Measurements from ENCODE around the gene SNX20. TPM values are rescaled to one million over a fixed set of nuclear protein-coding genes. Genes with fewer than 3 reads are reported as not detected.
A peak's percentile ranks its signal among the peaks of the same experiment; 100 is the strongest.

Gene SNX20
- total and polyA plus RNA-seq, 8 donors: 1.3 to 17.6 (median 1.5) TPM

DNA sequence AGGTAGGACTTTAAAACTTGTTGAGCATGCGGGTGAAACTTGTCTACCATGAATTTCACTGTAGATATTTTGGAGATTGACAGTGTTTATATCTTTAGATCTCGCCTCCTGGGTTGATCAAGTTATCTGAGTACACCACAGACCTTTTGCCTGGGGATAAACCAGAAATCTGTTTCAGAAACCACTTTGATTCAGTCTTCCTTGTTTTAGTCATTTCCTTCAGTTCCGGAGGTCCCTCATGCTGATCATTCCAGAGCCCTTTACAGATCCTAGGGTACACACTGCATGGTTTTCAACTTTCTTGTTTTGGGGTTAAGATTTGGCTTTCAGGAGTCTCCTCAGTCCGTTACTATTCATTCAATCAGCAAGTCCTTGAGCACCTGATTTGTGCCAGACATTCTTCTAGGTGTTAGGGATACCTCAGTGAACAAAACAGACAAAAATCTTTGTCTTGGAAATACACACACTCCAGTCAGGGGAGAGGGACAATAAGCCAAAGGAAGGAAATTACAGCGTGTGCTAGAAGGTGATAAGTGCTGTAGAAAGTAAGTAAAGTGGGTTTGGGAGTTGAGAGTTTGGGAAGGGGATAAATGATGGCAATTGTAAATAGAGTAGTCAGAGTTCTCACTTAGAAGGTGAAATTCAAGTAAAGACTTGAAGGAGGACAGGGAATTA is 24.5 kb upstream of the SNX20 start:
- DNase-seq (no peak), ATAC-seq (no peak)
- Histone ChIP-seq H3K36me3 (peaks cover 0 to 18% of the 10 kb centered on the region in 2 donors), H3K4me1 (peaks cover 0 to 45% of the 10 kb centered on the region in 2 donors), H3K9me3 (peaks cover 0 to 19% of the 10 kb centered on the region in 2 donors), H3K27me3 (no peaks in the 10 kb centered on the region), H3K4me3 (no peak overlapping the region), H3K27ac (no peak overlapping the region)
- intact Hi-C loops (cut with DNase I): no loop called here
- TF ChIP-seq, protein P1, sequence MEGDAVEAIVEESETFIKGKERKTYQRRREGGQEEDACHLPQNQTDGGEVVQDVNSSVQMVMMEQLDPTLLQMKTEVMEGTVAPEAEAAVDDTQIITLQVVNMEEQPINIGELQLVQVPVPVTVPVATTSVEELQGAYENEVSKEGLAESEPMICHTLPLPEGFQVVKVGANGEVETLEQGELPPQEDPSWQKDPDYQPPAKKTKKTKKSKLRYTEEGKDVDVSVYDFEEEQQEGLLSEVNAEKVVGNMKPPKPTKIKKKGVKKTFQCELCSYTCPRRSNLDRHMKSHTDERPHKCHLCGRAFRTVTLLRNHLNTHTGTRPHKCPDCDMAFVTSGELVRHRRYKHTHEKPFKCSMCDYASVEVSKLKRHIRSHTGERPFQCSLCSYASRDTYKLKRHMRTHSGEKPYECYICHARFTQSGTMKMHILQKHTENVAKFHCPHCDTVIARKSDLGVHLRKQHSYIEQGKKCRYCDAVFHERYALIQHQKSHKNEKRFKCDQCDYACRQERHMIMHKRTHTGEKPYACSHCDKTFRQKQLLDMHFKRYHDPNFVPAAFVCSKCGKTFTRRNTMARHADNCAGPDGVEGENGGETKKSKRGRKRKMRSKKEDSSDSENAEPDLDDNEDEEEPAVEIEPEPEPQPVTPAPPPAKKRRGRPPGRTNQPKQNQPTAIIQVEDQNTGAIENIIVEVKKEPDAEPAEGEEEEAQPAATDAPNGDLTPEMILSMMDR (IDR thresholded peaks at IDR 0.05): no peak

DNA sequence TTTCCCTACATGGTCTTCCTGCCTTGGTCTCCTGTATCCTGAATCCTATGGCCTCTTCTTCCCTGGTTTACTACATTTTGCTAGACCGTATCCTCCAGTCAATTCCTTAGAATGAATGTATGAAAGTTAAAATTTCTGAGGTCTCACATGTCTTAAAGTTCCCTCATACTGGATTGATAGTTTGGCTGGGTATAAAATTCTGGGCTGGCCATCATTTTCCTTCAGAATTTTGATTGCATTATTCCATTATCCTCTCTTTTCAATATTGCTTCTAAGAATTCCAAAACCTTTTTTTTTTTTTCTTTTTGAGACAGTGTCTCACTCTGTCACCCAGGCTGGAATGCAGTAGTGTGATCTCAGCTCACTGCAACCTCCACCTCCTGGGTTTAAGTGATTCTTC is 23.1 kb upstream of the SNX20 start:
- H3K4me3 ChIP-seq: no peak overlapping the region
- no peak for ATAC-seq
- intact Hi-C loops (cut with DNase I): no loop called here
- H3K4me1 ChIP-seq: peaks cover 0 to 45% of the 10 kb centered on the region in 2 donors
- H3K27ac ChIP-seq: no peak overlapping the region
- H3K27me3 ChIP-seq: no peaks in the 10 kb centered on the region
- peaks cover 0 to 17% of the 10 kb centered on the region in 2 donors for H3K36me3 ChIP-seq
- DNase-seq: no peak
- TF ChIP-seq, protein P1 (IDR thresholded peaks at IDR 0.05): no peak
- H3K9me3 ChIP-seq: peaks cover 0 to 19% of the 10 kb centered on the region in 2 donors

DNA sequence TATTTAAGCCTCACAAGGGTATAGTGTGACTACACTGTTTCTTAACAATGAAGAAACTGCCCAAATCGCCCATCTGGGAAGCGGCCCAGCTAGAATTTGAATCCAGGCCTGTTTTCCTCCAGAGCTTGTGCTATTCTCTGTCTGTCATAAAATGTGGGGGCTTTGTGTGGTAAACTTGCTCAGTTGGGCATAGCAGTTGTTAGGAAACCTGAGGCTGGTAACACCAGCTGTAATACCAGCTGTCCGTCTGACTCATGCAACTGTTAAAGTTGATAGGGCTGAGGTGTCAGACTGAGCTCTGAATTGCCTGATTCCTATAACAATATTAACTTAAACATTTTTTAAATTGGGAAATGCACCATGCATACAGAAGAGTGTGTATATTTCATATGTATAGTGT is 21.6 kb upstream of the SNX20 start:
- H3K4me1 ChIP-seq: peaks cover 9 to 45% of the 10 kb centered on the region in 2 donors
- peaks cover 0 to 17% of the 10 kb centered on the region in 2 donors for H3K36me3 ChIP-seq
- no peak overlapping the region for H3K27ac ChIP-seq
- TF ChIP-seq, protein P1 (IDR thresholded peaks at IDR 0.05): no peak
- peaks cover 0 to 19% of the 10 kb centered on the region in 2 donors for H3K9me3 ChIP-seq
- H3K4me3 ChIP-seq: no peak overlapping the region
- DNase-seq (no peak), ATAC-seq (no peak)
- intact Hi-C loops (cut with DNase I): no loop called here
- H3K27me3 ChIP-seq: no peaks in the 10 kb centered on the region

DNA sequence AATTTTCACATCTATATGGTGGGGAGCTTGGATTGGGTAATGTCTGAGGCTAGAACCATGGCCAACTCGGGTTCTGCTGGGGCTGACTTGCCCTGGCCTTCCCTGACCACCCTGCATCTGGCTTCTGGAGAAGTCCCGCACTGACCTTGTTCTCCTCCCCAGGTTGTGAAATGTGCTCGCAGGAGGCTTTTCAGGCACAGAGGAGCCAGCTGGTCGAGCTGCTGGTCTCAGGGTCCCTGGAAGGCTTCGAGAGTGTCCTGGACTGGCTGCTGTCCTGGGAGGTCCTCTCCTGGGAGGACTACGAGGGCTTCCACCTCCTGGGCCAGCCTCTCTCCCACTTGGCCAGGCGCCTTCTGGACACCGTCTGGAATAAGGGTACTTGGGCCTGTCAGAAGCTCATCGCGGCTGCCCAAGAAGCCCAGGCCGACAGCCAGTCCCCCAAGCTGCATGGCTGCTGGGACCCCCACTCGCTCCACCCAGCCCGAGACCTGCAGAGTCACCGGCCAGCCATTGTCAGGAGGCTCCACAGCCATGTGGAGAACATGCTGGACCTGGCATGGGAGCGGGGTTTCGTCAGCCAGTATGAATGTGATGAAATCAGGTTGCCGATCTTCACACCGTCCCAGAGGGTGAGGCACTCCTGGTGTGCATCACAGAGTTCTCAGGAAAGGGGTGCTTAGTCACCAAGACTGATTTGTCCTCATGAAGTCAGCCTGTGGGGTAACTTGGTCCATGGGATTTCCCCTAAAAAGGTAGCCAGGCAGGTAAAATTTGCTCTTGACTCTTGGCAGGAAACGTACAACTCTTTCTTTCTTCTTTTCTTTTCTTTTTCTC is 18.4 kb upstream of the SNX20 start:
- no peak for DNase-seq
- intact Hi-C loops (cut with DNase I): no loop called here
- Histone ChIP-seq H3K27ac (peak overlapping the region in 1 of 2 donors; percentile 41), H3K4me3 (no peak overlapping the region), H3K4me1 (peaks cover 27 to 72% of the 10 kb centered on the region in 2 donors), H3K9me3 (peaks cover 0 to 13% of the 10 kb centered on the region in 2 donors), H3K36me3 (peaks cover 0 to 17% of the 10 kb centered on the region in 2 donors), H3K27me3 (no peaks in the 10 kb centered on the region)
- ATAC-seq: no peak
- TF ChIP-seq, protein P1 (IDR thresholded peaks at IDR 0.05): no peak

All from left lung (tissue), 10 donors.